ENCODE results near the gene TTC33. TPM values are rescaled to one million over a fixed set of nuclear protein-coding genes. Genes with fewer than 3 reads are reported as not detected.
A peak's percentile ranks its signal among the peaks of the same experiment; 100 is the strongest.

Gene TTC33
- total RNA-seq, 1 donor from 2014 or later, result 52.5 TPM

GRCh38 chr5:40778133-40778532 is 22.4 kb upstream of the TTC33 start:
- Histone ChIP-seq H4K20me1 (ENCODE audit: low read depth) (peaks cover 18% of the 10 kb centered on the region), H3K79me2 (ENCODE audit: low read depth) (peaks cover 53% of the 10 kb centered on the region), H2AFZ (replicated peaks) (no peak overlapping the region), H3K9me3 (ENCODE audit: low read depth) (no peaks in the 10 kb centered on the region), H3K9ac (no peak overlapping the region), H3K27me3 (no peaks in the 10 kb centered on the region), H3K4me2 (no peak overlapping the region), H3F3A (ENCODE audit: low read depth) (no peaks in the 10 kb centered on the region), H3K36me3 (peaks cover 3% of the 10 kb centered on the region), H3K4me1 (no peaks in the 10 kb centered on the region), H3K4me3 (no peak overlapping the region), H3K27ac (no peak overlapping the region)
- Mint-ChIP-seq H3K4me1 (no peaks in the 10 kb centered on the region), H3K27ac (no peak overlapping the region), H3K27me3 (ENCODE audit: insufficient read depth, low read depth) (no peaks in the 10 kb centered on the region), H3K36me3 (peaks cover 13% of the 10 kb centered on the region), H3K4me3 (no peak overlapping the region), H3K9me3 (no peaks in the 10 kb centered on the region)
- TF ChIP-seq EZH2phosphoT487 (IDR thresholded peaks at IDR 0.05), result no peak
- TF ChIP-seq, protein P1, sequence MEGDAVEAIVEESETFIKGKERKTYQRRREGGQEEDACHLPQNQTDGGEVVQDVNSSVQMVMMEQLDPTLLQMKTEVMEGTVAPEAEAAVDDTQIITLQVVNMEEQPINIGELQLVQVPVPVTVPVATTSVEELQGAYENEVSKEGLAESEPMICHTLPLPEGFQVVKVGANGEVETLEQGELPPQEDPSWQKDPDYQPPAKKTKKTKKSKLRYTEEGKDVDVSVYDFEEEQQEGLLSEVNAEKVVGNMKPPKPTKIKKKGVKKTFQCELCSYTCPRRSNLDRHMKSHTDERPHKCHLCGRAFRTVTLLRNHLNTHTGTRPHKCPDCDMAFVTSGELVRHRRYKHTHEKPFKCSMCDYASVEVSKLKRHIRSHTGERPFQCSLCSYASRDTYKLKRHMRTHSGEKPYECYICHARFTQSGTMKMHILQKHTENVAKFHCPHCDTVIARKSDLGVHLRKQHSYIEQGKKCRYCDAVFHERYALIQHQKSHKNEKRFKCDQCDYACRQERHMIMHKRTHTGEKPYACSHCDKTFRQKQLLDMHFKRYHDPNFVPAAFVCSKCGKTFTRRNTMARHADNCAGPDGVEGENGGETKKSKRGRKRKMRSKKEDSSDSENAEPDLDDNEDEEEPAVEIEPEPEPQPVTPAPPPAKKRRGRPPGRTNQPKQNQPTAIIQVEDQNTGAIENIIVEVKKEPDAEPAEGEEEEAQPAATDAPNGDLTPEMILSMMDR (IDR thresholded peaks at IDR 0.05), result no peak
- TF ChIP-seq EZH2 (IDR thresholded peaks at IDR 0.05), result no peak
- DNase-seq (ENCODE audit: low spot score), result no peak

DNA sequence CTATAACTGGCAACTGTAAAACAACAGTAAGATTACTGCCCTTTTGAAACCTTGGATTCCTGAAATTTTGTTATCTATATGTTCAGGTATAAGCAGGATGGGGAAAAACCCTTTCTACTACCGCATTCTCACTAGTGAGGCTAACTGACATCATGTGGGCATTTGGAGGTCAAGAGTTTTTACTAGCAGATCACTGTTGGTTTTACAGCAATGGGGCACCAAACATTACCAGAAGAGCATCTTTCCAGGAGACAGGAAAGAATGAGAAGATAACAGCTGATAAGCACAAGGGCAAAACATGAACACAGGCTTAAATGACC is 20.9 kb upstream of the TTC33 start:
- H3K27me3 Mint-ChIP-seq (ENCODE audit: insufficient read depth, low read depth), result no peaks in the 10 kb centered on the region
- Histone ChIP-seq H3K4me1 (no peaks in the 10 kb centered on the region), H3K9me3 (ENCODE audit: low read depth) (no peaks in the 10 kb centered on the region), H3K79me2 (ENCODE audit: low read depth) (peaks cover 37% of the 10 kb centered on the region), H3K4me3 (no peak overlapping the region), H3K27me3 (no peaks in the 10 kb centered on the region), H3K27ac (no peak overlapping the region), H3F3A (ENCODE audit: low read depth) (no peaks in the 10 kb centered on the region), H3K36me3 (peaks cover 6% of the 10 kb centered on the region), H3K9ac (no peak overlapping the region), H2AFZ (replicated peaks) (no peak overlapping the region), H3K4me2 (no peak overlapping the region), H4K20me1 (ENCODE audit: low read depth) (peaks cover 4% of the 10 kb centered on the region)
- H3K27ac Mint-ChIP-seq, result no peak overlapping the region
- TF ChIP-seq EZH2phosphoT487 (IDR thresholded peaks at IDR 0.05) (no peak), EZH2 (IDR thresholded peaks at IDR 0.05) (no peak)
- TF ChIP-seq, protein P1 (IDR thresholded peaks at IDR 0.05), result no peak
- H3K36me3 Mint-ChIP-seq, result peaks cover 13% of the 10 kb centered on the region
- no peak for DNase-seq (ENCODE audit: low spot score)
- no peaks in the 10 kb centered on the region for H3K9me3 Mint-ChIP-seq
- no peak overlapping the region for H3K4me3 Mint-ChIP-seq
- no peaks in the 10 kb centered on the region for H3K4me1 Mint-ChIP-seq

GRCh38 chr5:40775846-40776657 is 20.3 kb upstream of the TTC33 start:
- Histone ChIP-seq H3K79me2 (ENCODE audit: low read depth) (peaks cover 32% of the 10 kb centered on the region), H3K27me3 (no peaks in the 10 kb centered on the region), H3K4me2 (no peak overlapping the region), H3F3A (ENCODE audit: low read depth) (no peaks in the 10 kb centered on the region), H3K4me1 (no peaks in the 10 kb centered on the region), H3K4me3 (no peak overlapping the region), H3K36me3 (peaks cover 6% of the 10 kb centered on the region), H3K9ac (peak overlapping the region; percentile 1), H4K20me1 (ENCODE audit: low read depth) (no peaks in the 10 kb centered on the region), H3K9me3 (ENCODE audit: low read depth) (no peaks in the 10 kb centered on the region), H2AFZ (replicated peaks) (no peak overlapping the region), H3K27ac (no peak overlapping the region)
- TF ChIP-seq EZH2 (IDR thresholded peaks at IDR 0.05) (no peak), EZH2phosphoT487 (IDR thresholded peaks at IDR 0.05) (no peak)
- TF ChIP-seq, protein P1 (IDR thresholded peaks at IDR 0.05), result no peak
- no peaks in the 10 kb centered on the region for H3K9me3 Mint-ChIP-seq
- no peak overlapping the region for H3K4me3 Mint-ChIP-seq
- H3K4me1 Mint-ChIP-seq, result no peaks in the 10 kb centered on the region
- DNase-seq (ENCODE audit: low spot score), result no peak
- no peak overlapping the region for H3K27ac Mint-ChIP-seq
- no peaks in the 10 kb centered on the region for H3K27me3 Mint-ChIP-seq (ENCODE audit: insufficient read depth, low read depth)
- H3K36me3 Mint-ChIP-seq, result peaks cover 13% of the 10 kb centered on the region
